Measurements from ENCODE around the gene GOLGA7B.

GOLGA7B gene

DNA sequence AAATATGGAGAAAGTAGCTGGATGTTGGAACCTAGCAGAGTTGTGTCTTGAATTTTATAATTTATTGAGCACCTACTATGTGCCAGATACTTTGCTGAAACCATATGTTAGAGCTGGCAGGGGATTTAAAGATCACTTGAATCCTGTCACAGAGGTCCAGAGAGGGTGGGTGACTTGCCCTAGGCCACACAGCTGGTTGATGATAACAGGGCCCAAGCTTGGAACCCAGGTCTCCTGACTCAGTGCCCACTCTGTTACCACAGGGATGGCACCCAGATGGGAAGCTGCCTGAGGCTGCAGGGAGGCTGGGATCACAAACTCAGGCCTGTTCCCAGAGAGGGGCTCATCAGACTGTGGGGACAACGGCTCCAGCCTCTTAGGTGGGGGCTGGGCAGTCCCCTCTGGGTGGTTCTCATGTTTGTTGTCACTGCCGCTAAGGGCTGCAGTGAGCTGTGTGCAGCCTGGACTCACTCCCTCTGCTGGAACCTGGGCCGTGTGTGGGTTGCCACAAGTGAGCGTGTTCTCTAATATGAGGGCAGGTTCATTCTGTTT is 18.6 kb downstream of the GOLGA7B start:
- no peak for DNase-seq (ENCODE audit: low spot score)

DNA sequence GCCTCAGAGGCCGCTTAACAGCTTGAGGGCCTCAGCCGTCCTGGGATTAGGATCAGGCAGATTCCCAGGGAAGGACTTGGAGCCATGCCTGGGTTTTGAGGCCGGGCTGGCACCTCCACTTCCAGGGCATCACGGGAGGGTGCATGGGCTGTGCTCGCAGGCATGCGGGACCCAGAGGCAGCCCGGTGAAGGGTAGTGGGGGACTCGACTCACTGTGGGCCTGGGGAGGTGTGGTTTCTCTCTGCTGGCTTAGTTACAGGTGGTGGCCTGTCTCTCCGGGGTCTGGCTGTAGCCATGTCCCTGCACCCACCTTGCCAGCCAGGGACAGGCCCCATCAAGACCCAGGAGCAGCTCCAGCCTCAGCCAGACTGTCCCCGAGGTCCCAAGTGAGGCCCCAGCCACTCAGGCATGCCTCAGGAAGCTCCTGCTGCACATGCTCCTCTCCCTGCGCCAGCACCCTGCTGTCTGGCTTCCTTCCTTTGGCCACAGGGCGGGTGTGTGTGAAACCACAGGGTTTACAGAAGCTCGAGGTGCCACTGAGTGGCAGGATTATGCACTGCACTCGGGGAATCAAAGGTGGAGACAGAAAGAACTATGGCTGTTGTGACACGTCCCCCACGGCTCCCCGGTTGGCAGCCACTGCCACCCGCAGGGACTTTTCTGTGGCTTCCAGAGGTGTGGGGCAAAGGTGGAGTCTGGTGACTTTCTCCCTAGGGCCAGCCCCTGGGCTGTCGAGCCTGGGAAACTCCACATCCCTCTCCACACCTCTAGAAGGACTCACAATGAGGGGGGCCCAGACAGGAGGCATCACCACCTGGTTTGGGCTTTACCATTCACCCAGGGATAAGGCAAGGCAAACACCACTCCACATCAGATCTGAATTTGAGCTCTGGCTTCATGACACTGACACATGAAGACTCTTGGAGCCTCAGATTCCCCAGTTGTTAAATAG is 19.7 kb downstream of the GOLGA7B start:
- DNase-seq (ENCODE audit: low spot score): peak; percentile 95

DNA sequence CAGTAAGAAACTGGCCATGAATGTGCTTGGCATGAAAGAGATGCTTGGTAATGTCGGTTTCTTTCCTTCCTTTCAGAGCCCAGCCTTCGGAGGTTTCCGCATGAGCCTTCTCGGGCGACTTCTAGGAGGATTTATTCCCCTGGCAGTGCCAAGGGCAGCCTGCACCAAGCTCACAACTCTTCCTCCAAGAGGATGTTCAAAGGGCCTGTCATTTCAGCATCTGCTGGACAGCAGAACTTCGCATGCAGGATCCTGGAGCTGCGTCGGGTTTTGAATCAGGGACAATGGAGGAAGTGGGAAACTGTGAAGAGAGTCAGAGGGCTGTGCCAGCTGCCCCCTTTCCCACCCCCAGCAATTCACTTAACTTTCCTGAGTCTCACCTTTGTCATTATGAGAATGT is 21.3 kb downstream of the GOLGA7B start:
- no peak for DNase-seq (ENCODE audit: low spot score)

DNA sequence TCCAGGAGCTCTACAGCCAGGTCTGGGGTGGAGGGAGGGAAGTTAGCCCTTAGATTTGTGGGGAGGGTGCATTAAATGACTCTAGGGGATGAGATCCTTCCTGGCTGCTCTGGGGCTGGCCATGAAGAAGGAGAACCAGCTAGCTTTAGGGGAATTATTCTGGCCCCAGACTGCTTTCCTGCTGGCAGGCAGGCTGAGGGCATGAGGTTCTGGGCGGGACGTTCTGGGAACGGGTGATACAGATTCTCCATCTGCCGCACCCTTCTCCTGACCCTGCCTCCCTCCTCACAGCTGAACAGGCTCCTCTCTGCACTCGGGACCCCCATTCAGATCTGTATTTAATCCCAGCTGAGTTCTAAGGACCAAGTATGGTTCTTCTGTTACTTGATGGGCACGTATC is 23.9 kb downstream of the GOLGA7B start:
- DNase-seq (ENCODE audit: low spot score): no peak

DNA sequence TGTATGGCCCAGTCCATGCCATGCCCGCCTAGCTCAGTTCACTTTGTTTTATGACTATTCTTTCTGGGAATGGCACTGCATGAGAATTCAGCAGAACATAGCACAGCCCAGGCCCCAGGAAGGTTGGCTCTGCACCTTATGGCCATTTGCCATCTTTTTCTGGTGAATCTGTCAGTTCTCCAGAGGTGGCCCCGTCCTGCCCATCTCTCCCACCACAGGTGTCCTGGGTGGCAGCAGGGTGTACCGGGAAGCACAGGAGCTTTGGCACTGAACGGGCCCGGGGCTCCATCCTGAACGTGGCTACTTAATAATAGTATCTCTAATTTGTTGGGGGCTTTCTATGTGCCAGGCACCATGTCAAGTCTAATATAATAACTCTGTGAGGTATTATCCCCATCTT is 24.7 kb downstream of the GOLGA7B start:
- DNase-seq (ENCODE audit: low spot score): no peak

DNA sequence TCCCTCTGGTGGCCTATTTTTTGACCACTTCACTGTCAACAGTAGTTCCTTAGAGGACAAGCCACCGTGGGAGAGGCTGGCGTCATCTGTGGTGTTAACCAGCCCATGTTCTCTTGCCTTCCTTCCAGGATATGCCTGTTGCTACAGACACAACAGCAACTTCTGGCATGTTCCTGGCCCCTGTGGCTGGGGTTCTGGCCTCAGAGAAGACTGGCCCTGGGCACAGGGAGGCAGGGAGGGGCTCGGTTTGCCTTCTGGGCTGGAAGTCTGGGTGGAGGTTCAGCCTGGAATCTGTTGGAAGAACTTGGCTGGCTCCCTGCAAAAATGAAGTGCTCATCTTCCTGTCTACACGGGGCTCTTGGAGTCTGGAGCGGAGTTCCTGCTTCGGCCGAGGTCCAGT is 25.7 kb downstream of the GOLGA7B start:
- DNase-seq (ENCODE audit: low spot score): no peak

DNA sequence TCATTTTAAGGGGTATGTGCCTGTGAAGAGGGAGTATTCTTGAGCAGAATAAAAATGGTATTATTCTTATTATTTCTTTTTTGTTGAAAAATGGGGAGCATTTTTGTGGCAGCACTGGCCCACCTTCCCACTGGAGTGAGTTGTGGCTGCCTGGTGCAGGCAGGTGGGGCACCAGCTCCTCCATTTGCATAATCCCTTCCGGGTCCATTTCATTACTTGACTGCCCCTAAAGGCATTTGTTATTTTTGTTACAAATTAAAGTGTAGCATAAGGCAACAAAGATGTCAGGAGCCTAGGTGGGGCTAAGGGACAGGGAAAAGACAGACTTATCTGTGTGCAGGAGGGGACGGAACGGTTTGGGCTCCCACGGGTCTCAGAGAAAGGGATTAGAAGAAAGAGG is 26.8 kb downstream of the GOLGA7B start:
- DNase-seq (ENCODE audit: low spot score): no peak

DNA sequence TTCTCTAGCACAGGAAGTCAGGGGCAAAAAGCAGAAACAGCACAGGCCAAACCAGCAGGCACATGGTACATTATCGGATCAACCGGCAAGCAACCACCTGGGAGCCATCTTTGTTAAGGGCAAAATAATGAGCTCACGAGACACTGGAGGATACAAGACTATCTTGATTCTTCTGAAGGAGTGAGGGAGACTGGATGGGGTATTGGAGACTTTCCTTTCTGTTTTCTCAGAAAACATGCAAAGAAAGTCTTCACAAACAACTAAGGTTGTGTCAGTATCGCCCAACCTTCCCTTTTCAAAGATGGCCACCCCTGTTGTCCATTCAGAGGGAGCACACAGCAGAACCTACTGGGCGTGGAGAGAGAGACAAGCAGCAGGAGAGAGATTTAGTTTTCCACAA is 29.6 kb downstream of the GOLGA7B start:
- no peak for DNase-seq (ENCODE audit: low spot score)

DNA sequence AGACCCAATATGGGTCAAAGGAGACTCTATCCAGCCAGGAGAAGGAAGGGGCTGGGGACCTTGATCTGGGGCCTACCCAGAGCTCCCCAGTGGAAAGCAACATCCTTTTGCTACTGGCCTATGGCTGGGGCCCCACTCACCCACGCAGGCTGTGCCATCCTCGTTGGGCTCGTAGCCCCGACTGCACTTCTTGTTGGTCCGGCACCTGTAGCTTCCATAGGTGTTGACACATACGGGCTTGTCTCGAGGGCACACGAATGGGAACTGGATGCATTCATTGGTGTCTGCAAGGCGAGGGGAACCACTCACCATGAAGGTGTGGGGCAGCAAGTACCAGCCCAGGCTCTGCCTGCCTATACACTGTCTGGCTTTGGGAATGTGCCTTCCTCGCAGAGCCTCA is 30.5 kb downstream of the GOLGA7B start:
- DNase-seq (ENCODE audit: low spot score): no peak

DNA sequence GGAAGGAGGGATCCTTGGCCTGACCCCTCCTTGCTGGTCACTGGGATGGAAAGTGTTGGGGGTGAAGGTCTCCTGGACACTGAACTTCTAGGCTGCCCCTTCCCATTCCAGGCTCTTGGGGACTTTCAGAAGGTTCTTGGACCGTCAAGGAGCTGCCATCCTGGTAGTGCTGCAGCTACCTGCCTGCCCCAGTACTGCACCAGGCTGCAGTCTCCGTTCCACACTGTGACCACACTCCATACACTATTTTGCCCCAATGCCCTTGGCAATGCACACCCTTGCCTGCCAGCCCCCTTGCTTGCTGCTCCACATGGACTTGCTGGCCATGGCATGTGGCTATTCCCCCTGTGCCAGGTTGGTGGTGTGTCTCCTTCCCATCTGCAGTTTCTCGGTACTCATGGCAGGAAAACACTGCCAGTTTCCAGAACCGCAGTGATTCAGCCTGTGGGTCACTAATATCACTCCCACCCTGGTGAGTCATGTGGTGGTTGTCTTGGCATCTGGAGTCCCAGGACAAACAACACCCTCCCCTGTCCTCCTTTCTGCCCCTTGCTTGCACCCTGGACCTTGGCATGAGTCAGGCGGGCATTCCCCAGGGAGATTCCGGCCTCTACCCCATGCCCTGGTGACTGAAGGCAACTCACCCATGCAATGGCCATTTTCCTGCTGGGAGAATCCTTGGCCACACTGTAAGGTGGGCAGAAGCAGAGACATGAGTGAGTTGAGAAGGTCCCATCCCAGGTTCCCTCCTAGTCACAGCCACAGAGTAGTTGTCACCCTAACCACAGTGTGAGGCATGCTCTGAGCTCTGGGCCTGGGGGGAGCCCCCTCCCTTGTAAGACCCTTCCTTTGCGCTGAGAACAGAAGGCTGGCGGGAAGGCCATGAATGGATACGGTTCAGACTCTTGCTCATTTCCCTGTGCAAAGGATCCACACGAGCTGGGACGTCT is 32.8 kb downstream of the GOLGA7B start:
- peak; percentile 88 for DNase-seq (ENCODE audit: low spot score)

DNA sequence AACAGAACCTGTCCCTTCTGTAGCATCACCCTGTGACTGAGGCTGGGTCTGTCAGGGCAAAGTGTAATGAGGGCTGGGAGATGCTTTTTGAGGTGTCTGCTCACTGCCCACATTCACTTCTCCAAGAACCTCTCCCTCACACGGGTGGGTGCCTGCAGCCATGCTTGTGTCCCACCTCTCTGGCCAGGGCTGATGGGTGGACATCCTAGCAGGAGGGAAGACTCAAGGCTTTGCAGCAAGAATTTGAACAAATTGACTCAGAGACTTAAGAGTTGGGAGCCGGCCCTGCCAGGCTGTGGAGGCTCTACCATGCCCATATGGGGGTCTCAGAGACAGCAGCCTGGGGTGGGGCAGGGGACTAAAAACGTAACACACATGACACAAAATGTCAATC is 33.4 kb downstream of the GOLGA7B start:
- no peak for DNase-seq (ENCODE audit: low spot score)

DNA sequence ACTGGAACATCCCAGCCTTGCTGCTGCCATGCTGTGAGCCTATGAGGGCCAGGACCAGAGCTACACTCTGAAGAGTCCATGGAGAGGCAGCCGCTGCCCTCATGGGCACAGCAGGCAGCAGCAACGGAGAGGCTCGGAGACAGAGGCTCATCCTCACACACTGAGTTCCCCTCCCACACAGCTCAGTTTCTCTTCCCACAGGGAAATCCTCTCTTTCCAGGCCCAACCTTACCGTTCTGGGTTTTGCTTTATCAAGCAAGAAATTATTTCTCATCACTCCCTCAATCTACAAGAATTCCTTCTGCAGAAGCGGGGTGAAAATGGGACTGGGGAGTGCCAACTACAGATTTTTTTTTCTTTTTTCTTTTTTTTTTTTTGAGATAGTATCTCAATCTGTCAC is 36.6 kb downstream of the GOLGA7B start:
- DNase-seq (ENCODE audit: low spot score): no peak

DNA sequence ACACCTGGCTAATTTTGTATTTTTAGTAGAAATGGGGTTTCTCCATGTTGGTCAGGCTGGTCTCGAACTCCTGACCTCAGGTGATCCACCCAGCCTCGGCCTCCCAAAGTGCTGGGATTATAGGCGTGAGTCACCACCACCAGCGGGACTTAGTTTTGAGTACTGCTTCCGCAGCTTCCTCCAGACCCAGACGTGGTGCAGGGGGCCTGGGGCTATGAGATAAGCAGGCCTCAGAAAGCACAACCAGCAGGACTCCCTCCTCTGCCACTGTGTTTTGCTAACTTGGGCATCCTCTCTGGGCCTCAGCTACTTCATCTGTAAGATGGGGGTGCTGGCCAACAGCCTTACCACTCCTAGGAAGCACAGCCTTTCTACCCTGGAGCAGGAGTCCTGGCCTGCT is 37.8 kb downstream of the GOLGA7B start:
- no peak for DNase-seq (ENCODE audit: low spot score)

DNA sequence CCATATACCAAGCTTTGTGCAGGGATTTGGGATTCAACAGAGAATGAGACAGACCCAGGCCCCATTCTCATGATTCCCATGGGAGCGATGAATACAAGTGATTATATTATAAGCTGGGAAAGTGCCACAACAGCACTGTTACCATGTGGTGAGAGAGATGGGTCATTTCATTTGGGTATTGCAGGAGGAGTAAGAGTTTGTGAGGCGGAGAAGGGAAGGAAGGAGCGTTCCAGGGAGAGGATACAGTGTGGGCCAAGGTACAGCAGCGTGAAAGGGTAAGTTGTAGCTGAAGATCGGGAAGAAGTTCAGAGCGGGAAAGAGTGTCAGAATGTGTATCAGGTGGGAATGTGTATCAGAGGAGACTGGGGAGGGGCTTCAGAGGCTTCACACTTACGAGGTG is 38.5 kb downstream of the GOLGA7B start:
- no peak for DNase-seq (ENCODE audit: low spot score)

DNA sequence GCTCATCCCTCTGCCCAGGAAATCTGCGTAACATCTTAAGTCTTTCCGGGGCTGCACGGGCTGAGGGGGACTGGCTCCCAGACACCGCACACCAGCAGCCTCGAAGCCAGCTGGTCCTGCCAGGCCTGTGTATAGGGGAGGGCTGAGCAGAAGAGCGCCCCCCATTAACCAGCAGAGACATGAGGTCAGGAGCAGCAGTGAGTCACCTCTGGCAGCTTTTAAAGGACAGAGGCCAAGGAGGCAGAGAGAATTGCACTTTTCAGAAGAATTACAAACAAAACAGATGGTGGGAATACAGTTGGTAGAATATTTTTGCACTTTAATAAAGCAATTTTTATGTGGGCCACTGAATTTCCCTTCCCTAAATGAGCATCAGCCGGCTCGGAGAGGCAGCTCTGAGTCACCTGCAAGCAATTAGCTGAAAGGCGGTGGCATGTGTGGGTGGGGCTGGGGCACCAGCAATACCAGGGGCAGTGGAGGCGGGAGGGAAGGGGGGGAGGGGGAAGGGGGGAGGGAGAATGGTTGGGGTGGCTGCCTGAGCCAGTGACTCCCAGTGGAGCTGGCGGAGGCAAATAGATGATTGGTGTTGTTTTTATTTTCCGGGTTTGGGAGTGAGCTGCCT is 39.1 kb downstream of the GOLGA7B start:
- peak; percentile 73 for DNase-seq (ENCODE audit: low spot score)

DNA sequence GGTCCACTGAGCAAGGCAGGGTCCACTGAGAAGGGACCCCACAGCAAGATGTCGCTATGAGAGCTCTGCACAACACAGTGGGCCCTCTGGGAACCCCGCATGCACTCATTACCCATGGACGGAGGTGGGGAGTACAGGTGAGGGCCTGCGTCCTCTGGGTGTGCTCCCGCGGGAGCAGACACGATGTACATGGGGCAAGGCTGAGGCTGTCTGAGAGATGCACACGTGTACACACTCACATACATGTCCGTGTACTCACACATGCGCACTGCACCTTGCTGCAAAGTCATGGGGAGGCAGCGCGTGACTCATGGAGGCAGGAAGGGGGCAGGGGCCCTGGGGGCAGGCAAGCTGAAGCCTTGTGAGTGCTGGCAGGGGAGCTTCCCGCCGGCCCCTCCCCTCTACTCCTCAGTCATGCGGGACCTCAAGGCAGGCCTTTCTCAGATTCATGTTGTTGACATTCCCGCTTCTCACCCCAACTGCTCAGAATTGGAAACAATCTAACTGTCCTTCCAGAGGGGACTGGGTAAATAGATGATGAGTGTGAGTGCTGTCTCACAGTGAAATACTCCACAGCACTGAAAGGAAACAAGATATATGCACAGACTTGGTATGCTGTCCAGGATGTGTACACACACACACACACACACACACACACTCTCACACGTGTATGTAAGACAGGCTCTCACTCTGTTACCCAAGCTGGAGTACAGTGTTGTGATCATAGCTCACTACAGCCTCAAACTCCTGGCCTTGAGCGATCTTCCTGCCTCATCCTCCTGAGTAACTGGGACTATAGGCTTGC is 40.0 kb downstream of the GOLGA7B start:
- DNase-seq (ENCODE audit: low spot score): no peak

DNA sequence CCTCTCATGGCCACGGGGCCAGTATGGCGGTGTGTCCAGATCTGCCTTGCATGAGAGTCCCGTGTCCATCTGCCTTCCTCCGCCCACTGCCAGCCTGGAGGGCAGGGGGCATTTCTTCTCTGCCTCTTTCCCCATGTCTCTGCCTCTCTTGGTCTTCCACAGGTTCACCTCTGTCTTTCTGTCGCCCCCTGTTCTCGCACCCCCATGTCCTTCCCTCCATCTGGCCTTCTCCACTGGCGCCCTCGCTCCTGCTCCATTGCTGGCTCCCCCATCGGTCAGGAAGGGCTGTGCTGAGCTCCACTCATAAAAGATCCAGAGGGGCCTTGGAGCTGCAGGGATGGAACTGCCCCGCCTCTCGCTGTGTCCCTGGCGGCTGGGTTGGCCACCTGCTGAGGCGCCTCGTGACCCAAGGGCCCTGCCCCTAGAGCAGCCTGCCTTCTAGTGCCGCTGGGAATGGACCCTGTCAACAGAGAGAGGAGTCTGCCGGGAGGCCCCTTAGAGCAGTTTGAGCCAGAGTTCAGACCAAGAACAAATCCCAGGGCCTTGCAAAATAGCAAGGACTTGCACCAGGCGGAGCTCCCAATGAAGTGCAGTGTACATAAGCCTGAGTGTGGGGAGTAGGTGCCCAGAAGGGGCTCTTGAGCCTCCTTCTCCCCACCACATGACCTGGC is 42.0 kb downstream of the GOLGA7B start:
- DNase-seq (ENCODE audit: low spot score): no peak

DNA sequence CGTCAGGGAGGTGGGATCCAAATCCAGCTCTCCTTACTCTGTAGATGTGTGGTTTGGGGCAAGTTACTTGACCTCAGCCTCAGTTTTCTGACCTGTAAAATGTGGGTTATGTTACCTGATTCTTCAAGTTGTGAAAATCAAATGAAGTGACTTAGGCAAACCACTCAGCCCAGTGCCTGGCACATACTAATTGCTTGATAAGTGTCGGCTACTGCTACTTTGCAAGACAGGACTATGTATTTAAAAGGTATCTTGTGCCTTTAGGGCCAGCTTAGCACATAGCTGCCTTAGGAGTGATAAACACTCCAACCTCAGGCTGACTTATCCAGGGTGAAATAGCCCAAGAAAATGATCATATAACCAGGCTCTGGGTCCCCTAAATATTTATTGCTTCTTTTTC is 42.9 kb downstream of the GOLGA7B start:
- no peak for DNase-seq (ENCODE audit: low spot score)

DNA sequence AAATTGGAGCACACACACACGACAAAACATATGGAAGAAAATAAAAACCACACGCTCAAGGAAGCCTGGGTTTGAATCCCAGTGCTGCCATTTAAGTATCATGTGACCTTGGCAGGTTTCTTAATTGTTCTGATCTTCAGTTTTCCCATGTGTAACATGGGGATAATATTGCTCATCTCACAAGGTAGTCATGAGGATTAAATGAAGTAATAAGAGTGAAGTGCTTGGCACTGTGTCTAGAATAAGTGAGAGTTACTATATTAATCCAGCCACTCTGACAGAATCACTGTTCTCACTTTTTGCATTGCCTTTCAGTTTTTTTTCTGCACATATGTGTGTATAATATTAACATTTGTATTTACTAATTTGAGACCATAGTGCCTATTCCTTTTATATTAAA is 43.3 kb downstream of the GOLGA7B start:
- DNase-seq (ENCODE audit: low spot score): no peak

DNA sequence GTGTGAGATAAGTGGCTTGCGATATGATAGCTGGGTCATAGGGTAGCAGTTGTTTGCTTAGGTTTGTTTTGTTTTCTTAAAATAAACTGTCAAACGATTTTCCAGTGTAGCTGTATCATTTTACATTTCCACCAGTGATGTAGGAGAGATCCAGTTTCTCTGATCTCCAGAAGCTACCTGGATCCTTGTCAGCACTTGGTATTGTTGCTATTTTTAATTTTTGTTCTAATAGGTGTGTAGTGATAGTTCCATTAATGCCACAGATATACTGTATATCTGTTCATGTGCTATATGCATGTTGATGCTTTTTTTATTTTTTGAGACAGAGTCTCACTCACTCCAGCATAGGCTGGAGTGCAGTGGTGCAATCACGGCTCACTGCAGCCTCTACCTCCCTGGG is 44.4 kb downstream of the GOLGA7B start:
- DNase-seq (ENCODE audit: low spot score): no peak

DNA sequence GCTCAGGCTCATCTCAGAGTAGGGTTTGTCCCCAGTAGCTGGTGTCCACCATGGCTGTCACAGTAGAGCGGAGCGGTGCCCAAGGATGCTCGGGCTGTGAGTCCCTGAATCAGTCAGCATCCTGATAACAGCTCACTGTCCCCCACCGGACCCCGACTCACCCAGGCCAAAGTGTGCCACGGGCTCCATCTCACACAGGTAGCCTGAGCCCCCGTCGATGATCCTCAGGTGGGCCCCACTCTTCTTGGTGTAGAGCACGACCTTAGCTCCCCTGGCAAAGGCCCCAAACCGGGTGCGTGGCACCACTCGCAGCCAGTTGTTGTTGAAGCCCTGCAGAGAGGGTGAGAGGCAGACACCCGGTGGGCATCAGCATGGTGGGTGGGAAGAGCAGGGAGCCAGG is 45.4 kb downstream of the GOLGA7B start:
- DNase-seq (ENCODE audit: low spot score): no peak
